Neuronal stem cell (in vitro differentiated cells): ENCODE data around the gene NDUFB4.
"Not testable (repeated sequence)": the region's sequence is repeated elsewhere in the genome, so short reads cannot be mapped to it uniquely, and the experiment has no call there.

Source experiments
- DNase-seq: peaks from one replicate; pipeline ENCODE4 v3.0.0-alpha.2; 2013; ENCODE audit warnings: low spot score
- H2AFZ ChIP-seq: one replicate; pipeline ENCODE4 v1.6.1; 2013; ENCODE audit warnings: mild to moderate bottlenecking, low read length, inconsistent platforms
- H2AK5ac ChIP-seq: 2 replicates; pipeline ENCODE4 v1.6.1; 2013; ENCODE audit warnings: low read depth, mild to moderate bottlenecking, inconsistent platforms, low read length, moderate library complexity, mixed read lengths
- H2BK120ac ChIP-seq: 2 replicates; pipeline ENCODE4 v1.6.1; 2013; ENCODE audit warnings: low read depth, mild to moderate bottlenecking, inconsistent platforms, low read length, moderate library complexity, mixed read lengths
- H2BK12ac ChIP-seq: one replicate; pipeline ENCODE4 v1.6.1; 2013; ENCODE audit warnings: low read length, inconsistent platforms
- H2BK15ac ChIP-seq: 2 replicates; pipeline ENCODE4 v1.6.1; 2013; ENCODE audit warnings: mild to moderate bottlenecking, low read length, inconsistent platforms, mixed read lengths
- H2BK5ac ChIP-seq: one replicate; pipeline ENCODE4 v1.6.1; 2013; ENCODE audit warnings: inconsistent platforms, mild to moderate bottlenecking, low read length, moderate library complexity
- H3K14ac ChIP-seq: one replicate; pipeline ENCODE4 v1.6.1; 2013; ENCODE audit warnings: low read length, inconsistent platforms
- H3K18ac ChIP-seq: 2 replicates; pipeline ENCODE4 v1.6.1; 2013; ENCODE audit warnings: low read length, inconsistent platforms
- H3K23ac ChIP-seq: 2 replicates; pipeline ENCODE4 v1.6.1; 2013; ENCODE audit warnings: low read depth, mild to moderate bottlenecking, mixed read lengths, low read length, inconsistent platforms; ENCODE audit not compliant: poor library complexity
- H3K27ac ChIP-seq: replicated peaks from 3 replicates; pipeline ENCODE4 v1.5.1; 2013; ENCODE audit warnings: low read length, inconsistent platforms
- H3K27me3 ChIP-seq, 3 experiments: 2 replicates each; pipeline ENCODE4 v1.6.1; 2013; ENCODE audit warnings: low read length in 3 of 3, mild to moderate bottlenecking in 2 of 3, inconsistent platforms in 1 of 3, low read depth in 1 of 3, mixed read lengths in 1 of 3, moderate library complexity in 1 of 3; ENCODE audit not compliant: control insufficient read depth in 3 of 3, insufficient read depth in 3 of 3
- H3K36me3 ChIP-seq, 2 donors: replicated peaks in 1 of 2; 2 replicates each; pipeline ENCODE4 v1.6.1; 2013; ENCODE audit warnings: low read length in 2 of 2; ENCODE audit not compliant: control insufficient read depth in 2 of 2, insufficient read depth in 2 of 2
- H3K4ac ChIP-seq: 2 replicates; pipeline ENCODE4 v1.6.1; 2013; ENCODE audit warnings: inconsistent platforms, mild to moderate bottlenecking, low read length, moderate library complexity
- H3K4me1 ChIP-seq, 2 donors: 1 replicate in 1 of 2; 2 replicates in 1 of 2; pipeline ENCODE4 v1.6.1; 2013; ENCODE audit warnings: low read length in 2 of 2, low read depth in 1 of 2; ENCODE audit not compliant: control insufficient read depth in 2 of 2, insufficient read depth in 1 of 2
- H3K4me2 ChIP-seq: one replicate; pipeline ENCODE4 v1.6.1; 2013; ENCODE audit warnings: mild to moderate bottlenecking, low read length, inconsistent platforms; ENCODE audit not compliant: insufficient read depth, poor library complexity, severe bottlenecking
- H3K4me3 ChIP-seq, 2 donors: 2 replicates each; pipeline ENCODE4 v1.5.1; 2013; ENCODE audit warnings: low read length in 2 of 2, mild to moderate bottlenecking in 2 of 2, inconsistent platforms in 1 of 2, moderate library complexity in 1 of 2
- H3K79me1 ChIP-seq: one replicate; pipeline ENCODE4 v1.6.1; 2013; ENCODE audit warnings: low read depth, mild to moderate bottlenecking, inconsistent platforms, low read length, moderate library complexity
- H3K9ac ChIP-seq: one replicate; pipeline ENCODE4 v1.6.1; 2013; ENCODE audit warnings: mild to moderate bottlenecking, low read depth, low read length, inconsistent platforms; ENCODE audit not compliant: poor library complexity
- H3K9me3 ChIP-seq, 2 donors: replicated peaks in 1 of 2; 2 replicates each; pipeline versions ENCODE3 to v1.6.1; 2013; ENCODE audit warnings: low read length in 2 of 2, mild to moderate bottlenecking in 2 of 2, inconsistent platforms in 1 of 2, low read depth in 1 of 2, mixed read lengths in 1 of 2, moderate library complexity in 1 of 2; ENCODE audit not compliant: control insufficient read depth in 2 of 2, insufficient read depth in 1 of 2
- H4K8ac ChIP-seq: one replicate; pipeline ENCODE4 v1.6.1; 2013; ENCODE audit warnings: low read depth, mild to moderate bottlenecking, inconsistent platforms, low read length, moderate library complexity
- H4K91ac ChIP-seq: one replicate; pipeline ENCODE4 v1.6.1; 2013; ENCODE audit warnings: low read length, low read depth, mild to moderate bottlenecking, inconsistent platforms; ENCODE audit not compliant: poor library complexity
- WGBS, 2 donors: extraction: QIAGEN DNeasy Blood & Tissue Kit; methylation state at CpG; one replicate each; pipeline ENCODE4 v1.1.7; 2013; ENCODE audit warnings: missing lambda C conversion rate in 2 of 2, mixed read lengths in 1 of 2; ENCODE audit not compliant: insufficient read length in 2 of 2, insufficient replicate concordance in 1 of 2; ENCODE audit errors: extremely low coverage in 2 of 2; 5-methylcytosine and 5-hydroxymethylcytosine counted together

NDUFB4 gene

GRCh38 chr3:120634539-120634938 is 38.4 kb downstream of the NDUFB4 start:
- no peak for DNase-seq

GRCh38 chr3:120636795-120637401 is 40.8 kb downstream of the NDUFB4 start:
- H3K27me3 ChIP-seq = no peaks in the 10 kb centered on the region
- H4K8ac ChIP-seq = no peak overlapping the region
- no peak overlapping the region for H2AFZ ChIP-seq
- H3K9ac ChIP-seq = no peak overlapping the region
- H3K36me3 ChIP-seq = no peaks in the 10 kb centered on the region
- no peaks in the 10 kb centered on the region for H3K79me1 ChIP-seq
- no peak overlapping the region for H3K4ac ChIP-seq
- no peak overlapping the region for H3K4me3 ChIP-seq
- H2BK15ac ChIP-seq = no peak overlapping the region
- H2AK5ac ChIP-seq = no peak overlapping the region
- DNase-seq = no peak
- H3K14ac ChIP-seq = no peak overlapping the region
- no peaks in the 10 kb centered on the region for H3K4me1 ChIP-seq
- no peak overlapping the region for H2BK12ac ChIP-seq
- no peak overlapping the region for H3K23ac ChIP-seq
- no peak overlapping the region for H4K91ac ChIP-seq
- H3K18ac ChIP-seq = no peak overlapping the region
- no peak overlapping the region for H2BK5ac ChIP-seq
- H2BK120ac ChIP-seq = no peak overlapping the region
- no CpG with 5 or more reads among the region's 2 CpGs for WGBS, 2 donors
- H3K27ac ChIP-seq = no peak overlapping the region
- no peak overlapping the region for H3K4me2 ChIP-seq
- no peaks in the 10 kb centered on the region for H3K9me3 ChIP-seq

More at GRCh38 chr3:120634539-120634938, 38.4 kb downstream of the NDUFB4 start:
- H2BK15ac ChIP-seq = no peak overlapping the region
- no peaks in the 10 kb centered on the region for H3K79me1 ChIP-seq
- H2AFZ ChIP-seq = no peak overlapping the region
- no peak overlapping the region for H3K14ac ChIP-seq
- H2BK120ac ChIP-seq = no peak overlapping the region
- H3K9ac ChIP-seq = no peak overlapping the region
- no peaks in the 10 kb centered on the region for H3K9me3 ChIP-seq
- no peak overlapping the region for H3K27ac ChIP-seq
- no peaks in the 10 kb centered on the region for H3K4me1 ChIP-seq
- H3K4me3 ChIP-seq = no peak overlapping the region
- H4K91ac ChIP-seq = no peak overlapping the region
- no CpG with 5 or more reads among the region's 1 CpG for WGBS, 2 donors
- H3K18ac ChIP-seq = no peak overlapping the region
- no peak overlapping the region for H2BK5ac ChIP-seq
- H3K4ac ChIP-seq = no peak overlapping the region
- H3K4me2 ChIP-seq = no peak overlapping the region
- no peak overlapping the region for H3K23ac ChIP-seq
- no peak overlapping the region for H2BK12ac ChIP-seq
- H2AK5ac ChIP-seq = no peak overlapping the region
- no peaks in the 10 kb centered on the region for H3K36me3 ChIP-seq
- H4K8ac ChIP-seq = no peak overlapping the region
- no peaks in the 10 kb centered on the region for H3K27me3 ChIP-seq

- H3K4me2 ChIP-seq = no peak overlapping the region
- H3K9ac ChIP-seq = no peak overlapping the region
- no peak overlapping the region for H2BK15ac ChIP-seq
- H4K91ac ChIP-seq = no peak overlapping the region
- H3K18ac ChIP-seq = no peak overlapping the region
- no peaks in the 10 kb centered on the region for H3K79me1 ChIP-seq
- H2AK5ac ChIP-seq = no peak overlapping the region
- WGBS, 2 donors = no CpG with 5 or more reads among the region's 6 CpGs
- no peak overlapping the region for H3K27ac ChIP-seq
- no peak overlapping the region for H4K8ac ChIP-seq
- H3K4me1 ChIP-seq = no peaks in the 10 kb centered on the region
- H3K9me3 ChIP-seq = no peaks in the 10 kb centered on the region
- H2BK5ac ChIP-seq = no peak overlapping the region
- H3K4ac ChIP-seq = no peak overlapping the region
- DNase-seq = no peak
- H3K27me3 ChIP-seq = no peaks in the 10 kb centered on the region
- no peak overlapping the region for H2BK120ac ChIP-seq
- no peak overlapping the region for H3K4me3 ChIP-seq
- no peak overlapping the region for H2AFZ ChIP-seq
- no peak overlapping the region for H3K14ac ChIP-seq
- no peak overlapping the region for H2BK12ac ChIP-seq
- no peaks in the 10 kb centered on the region for H3K36me3 ChIP-seq
- H3K23ac ChIP-seq = no peak overlapping the region
Observed at GRCh38 chr3:120637851-120638559, 41.9 kb downstream of the NDUFB4 start.

- no CpG with 5 or more reads among the region's 4 CpGs for WGBS, 2 donors
Observed at GRCh38 chr3:120638820-120639219, 42.7 kb downstream of the NDUFB4 start.

More at GRCh38 chr3:120638820-120639219, 42.7 kb downstream of the NDUFB4 start:
- not testable (repeated sequence) for H2BK5ac ChIP-seq, H2BK15ac ChIP-seq, H3K27ac ChIP-seq, H3K18ac ChIP-seq, H2AK5ac ChIP-seq, H2BK12ac ChIP-seq, H4K91ac ChIP-seq, H3K23ac ChIP-seq, H3K4me1 ChIP-seq, H3K9ac ChIP-seq, H3K36me3 ChIP-seq, H2AFZ ChIP-seq, H3K14ac ChIP-seq, H3K79me1 ChIP-seq, DNase-seq, H3K4me2 ChIP-seq, H3K27me3 ChIP-seq, H3K9me3 ChIP-seq, H4K8ac ChIP-seq, H2BK120ac ChIP-seq, H3K4me3 ChIP-seq, H3K4ac ChIP-seq
